GM13976 (cell line): Measurements from ENCODE around the gene SHB.

Experiments
- DNase-seq: peaks from one replicate; pipeline ENCODE4 v3.0.0; 2012; ENCODE audit warnings: low spot score
- CTCF ChIP-seq: IDR thresholded peaks from 2 replicates; pipeline ENCODE4 v1.5.1; 2012; ENCODE audit warnings: borderline replicate concordance, mild to moderate bottlenecking; ENCODE audit not compliant: insufficient read depth; ENCODE audit errors: extremely low read depth, missing control alignments, control extremely low read depth
- in situ Hi-C: fragments of 300-500 bp; cut with MboI; formaldehyde crosslinking; loops from one replicate; pipeline ENCODE4 v1.12.0; 2022; ENCODE audit warnings: low sequenced_read_pairs, mixed read lengths, inconsistent platforms; ENCODE audit not compliant: unreplicated experiment

Gene SHB

GRCh38 chr9:38020151-38021076 is 48.6 kb downstream of the SHB start:
- DNase-seq = no peak
- TF ChIP-seq CTCF = no peak
- in situ Hi-C loops = no loop called here

- in situ Hi-C loops = no loop called here
- no peak for DNase-seq
- TF ChIP-seq CTCF = no peak
Observed at GRCh38 chr9:38019731-38020130, 49.3 kb downstream of the SHB start.

GRCh38 chr9:38018958-38019602 is 49.9 kb downstream of the SHB start:
- in situ Hi-C loops = no loop called here
- no peak for TF ChIP-seq CTCF
- DNase-seq = no peak

- in situ Hi-C loops = no loop called here
- no peak for DNase-seq
- no peak for TF ChIP-seq CTCF
Observed at GRCh38 chr9:38018241-38018957, 50.6 kb downstream of the SHB start.

- in situ Hi-C loops = no loop called here
- no peak for TF ChIP-seq CTCF
- DNase-seq = no peak
Observed at GRCh38 chr9:38017885-38018186, 51.2 kb downstream of the SHB start.

- in situ Hi-C loops = no loop called here
- no peak for TF ChIP-seq CTCF
- DNase-seq = no peak
Observed at GRCh38 chr9:38017149-38017884, 51.7 kb downstream of the SHB start.
